ENCODE results near the gene RALGAPA1. TPM values are rescaled to one million over a fixed set of nuclear protein-coding genes. Genes with fewer than 3 reads are reported as not detected.
"Not testable (repeated sequence)": the region's sequence is repeated elsewhere in the genome, so short reads cannot be mapped to it uniquely, and the experiment has no call there.

Gene RALGAPA1
- total RNA-seq, 1 experiment from 2014 or later: 138 TPM

GRCh38 chr14:35637269-35637668 is 171.8 kb downstream of the RALGAPA1 start:
- Histone ChIP-seq H3K9me3 (ENCODE audit: low read length) (peaks cover 12% of the 10 kb centered on the region; the same call in 1 of the 2 replicates), H3K9ac (ENCODE audit: low read length) (no peak overlapping the region), H3K27ac (ENCODE audit: low read length) (no peak overlapping the region), H3K79me2 (ENCODE audit: low read length) (peaks cover 15% of the 10 kb centered on the region; the same call in 1 of the 2 replicates), H3K4me3 (ENCODE audit: low read length) (no peak overlapping the region), H3K9me2 (replicated peaks; ENCODE audit: insufficient read depth, low read length) (no peaks in the 10 kb centered on the region), H4K20me1 (ENCODE audit: insufficient read depth, low read depth, low read length) (no peaks in the 10 kb centered on the region), H3K27me3 (ENCODE audit: low read length) (no peaks in the 10 kb centered on the region), H3K4me2 (ENCODE audit: low read depth, low read length, poor library complexity, severe bottlenecking) (no peak overlapping the region), H3K4me1 (ENCODE audit: low read length) (peaks cover 32% of the 10 kb centered on the region), H2AFZ (ENCODE audit: low read length) (no peak overlapping the region), H3K36me3 (ENCODE audit: insufficient read depth, low read length) (peaks cover 52% of the 10 kb centered on the region)
- no peak for DNase-seq

GRCh38 chr14:35632676-35633075 is 176.4 kb downstream of the RALGAPA1 start:
- no peaks in the 10 kb centered on the region for H3K27me3 ChIP-seq (ENCODE audit: low read length)
- H3K9me3 ChIP-seq (ENCODE audit: low read length): peaks cover 10% of the 10 kb centered on the region; the same call in 1 of the 2 replicates
- peak; percentile 81 for DNase-seq
- peak overlapping the region; percentile 94 for H3K4me2 ChIP-seq (ENCODE audit: low read depth, low read length, poor library complexity, severe bottlenecking)
- no peak overlapping the region for H2AFZ ChIP-seq (ENCODE audit: low read length)
- H3K79me2 ChIP-seq (ENCODE audit: low read length): peaks cover 17% of the 10 kb centered on the region
- peaks cover 26% of the 10 kb centered on the region for H3K36me3 ChIP-seq (ENCODE audit: insufficient read depth, low read length)
- peak overlapping the region; percentile 64 for H3K4me3 ChIP-seq (ENCODE audit: low read length)
- H3K9ac ChIP-seq (ENCODE audit: low read length): peak overlapping the region; percentile 36
- H3K4me1 ChIP-seq (ENCODE audit: low read length): peaks cover 47% of the 10 kb centered on the region
- no peaks in the 10 kb centered on the region for H4K20me1 ChIP-seq (ENCODE audit: insufficient read depth, low read depth, low read length)
- no peaks in the 10 kb centered on the region for H3K9me2 ChIP-seq (replicated peaks; ENCODE audit: insufficient read depth, low read length)
- peak overlapping the region; percentile 96 for H3K27ac ChIP-seq (ENCODE audit: low read length)

GRCh38 chr14:35632271-35632670 is 176.8 kb downstream of the RALGAPA1 start:
- Histone ChIP-seq H3K27ac (ENCODE audit: low read length) (peak overlapping the region; percentile 96), H3K36me3 (ENCODE audit: insufficient read depth, low read length) (peaks cover 22% of the 10 kb centered on the region), H3K4me2 (ENCODE audit: low read depth, low read length, poor library complexity, severe bottlenecking) (peak overlapping the region; percentile 94), H3K9me3 (ENCODE audit: low read length) (peaks cover 7% of the 10 kb centered on the region; the same call in 1 of the 2 replicates), H2AFZ (ENCODE audit: low read length) (no peak overlapping the region), H4K20me1 (ENCODE audit: insufficient read depth, low read depth, low read length) (no peaks in the 10 kb centered on the region), H3K79me2 (ENCODE audit: low read length) (peaks cover 17% of the 10 kb centered on the region), H3K4me3 (ENCODE audit: low read length) (peak overlapping the region; percentile 64), H3K9me2 (replicated peaks; ENCODE audit: insufficient read depth, low read length) (no peaks in the 10 kb centered on the region), H3K9ac (ENCODE audit: low read length) (peak overlapping the region; percentile 54), H3K4me1 (ENCODE audit: low read length) (peaks cover 47% of the 10 kb centered on the region), H3K27me3 (ENCODE audit: low read length) (no peaks in the 10 kb centered on the region)
- peak; percentile 96 for DNase-seq

GRCh38 chr14:35631071-35631805 is 177.9 kb downstream of the RALGAPA1 start:
- Histone ChIP-seq H3K4me3 (ENCODE audit: low read length) (peak overlapping the region; percentile 64), H3K27me3 (ENCODE audit: low read length) (no peaks in the 10 kb centered on the region), H4K20me1 (ENCODE audit: insufficient read depth, low read depth, low read length) (no peaks in the 10 kb centered on the region), H3K9me3 (ENCODE audit: low read length) (no peaks in the 10 kb centered on the region), H3K4me1 (ENCODE audit: low read length) (peaks cover 53% of the 10 kb centered on the region), H3K36me3 (ENCODE audit: insufficient read depth, low read length) (peaks cover 12% of the 10 kb centered on the region), H3K9ac (ENCODE audit: low read length) (peak overlapping the region; percentile 54), H2AFZ (ENCODE audit: low read length) (no peak overlapping the region), H3K9me2 (replicated peaks; ENCODE audit: insufficient read depth, low read length) (no peaks in the 10 kb centered on the region), H3K27ac (ENCODE audit: low read length) (peak overlapping the region; percentile 96), H3K79me2 (ENCODE audit: low read length) (peaks cover 15% of the 10 kb centered on the region), H3K4me2 (ENCODE audit: low read depth, low read length, poor library complexity, severe bottlenecking) (peak overlapping the region; percentile 94)
- peak; percentile 81 for DNase-seq

GRCh38 chr14:35628989-35629388 is 180.1 kb downstream of the RALGAPA1 start:
- Histone ChIP-seq H3K9me2 (replicated peaks; ENCODE audit: insufficient read depth, low read length) (no peaks in the 10 kb centered on the region), H3K27me3 (ENCODE audit: low read length) (no peaks in the 10 kb centered on the region), H3K36me3 (ENCODE audit: insufficient read depth, low read length) (0 out of 2 replicates have a peak, but pooled peaks cover 4% of the 10 kb centered on the region), H4K20me1 (ENCODE audit: insufficient read depth, low read depth, low read length) (no peaks in the 10 kb centered on the region), H3K27ac (ENCODE audit: low read length) (no peak overlapping the region), H3K9ac (ENCODE audit: low read length) (no peak overlapping the region), H2AFZ (ENCODE audit: low read length) (no peak overlapping the region), H3K4me3 (ENCODE audit: low read length) (no peak overlapping the region), H3K9me3 (ENCODE audit: low read length) (no peaks in the 10 kb centered on the region), H3K4me2 (ENCODE audit: low read depth, low read length, poor library complexity, severe bottlenecking) (no peak overlapping the region), H3K79me2 (ENCODE audit: low read length) (peaks cover 19% of the 10 kb centered on the region), H3K4me1 (ENCODE audit: low read length) (peaks cover 67% of the 10 kb centered on the region)
- no peak for DNase-seq

GRCh38 chr14:35626947-35627346 is 182.1 kb downstream of the RALGAPA1 start:
- not testable (repeated sequence) for H3K4me2 ChIP-seq (ENCODE audit: low read depth, low read length, poor library complexity, severe bottlenecking); H3K9ac ChIP-seq (ENCODE audit: low read length); H3K27me3 ChIP-seq (ENCODE audit: low read length); DNase-seq; H3K9me2 ChIP-seq (replicated peaks; ENCODE audit: insufficient read depth, low read length); H3K36me3 ChIP-seq (ENCODE audit: insufficient read depth, low read length); H4K20me1 ChIP-seq (ENCODE audit: insufficient read depth, low read depth, low read length); H3K4me3 ChIP-seq (ENCODE audit: low read length); H3K9me3 ChIP-seq (ENCODE audit: low read length); H2AFZ ChIP-seq (ENCODE audit: low read length)
- Histone ChIP-seq H3K79me2 (ENCODE audit: low read length) (peaks cover 19% of the 10 kb centered on the region), H3K4me1 (ENCODE audit: low read length) (peaks cover 46% of the 10 kb centered on the region), H3K27ac (ENCODE audit: low read length) (peak overlapping the region; percentile 51; the same call in 1 of the 2 replicates)

GRCh38 chr14:35621996-35622395 is 187.1 kb downstream of the RALGAPA1 start:
- DNase-seq; H2AFZ ChIP-seq (ENCODE audit: low read length); H3K4me2 ChIP-seq (ENCODE audit: low read depth, low read length, poor library complexity, severe bottlenecking); H3K9ac ChIP-seq (ENCODE audit: low read length); H3K36me3 ChIP-seq (ENCODE audit: insufficient read depth, low read length); H3K9me2 ChIP-seq (replicated peaks; ENCODE audit: insufficient read depth, low read length); H3K9me3 ChIP-seq (ENCODE audit: low read length); H3K4me3 ChIP-seq (ENCODE audit: low read length); H3K27me3 ChIP-seq (ENCODE audit: low read length); H3K27ac ChIP-seq (ENCODE audit: low read length); H4K20me1 ChIP-seq (ENCODE audit: insufficient read depth, low read depth, low read length): not testable (repeated sequence)
- peaks cover 39% of the 10 kb centered on the region for H3K4me1 ChIP-seq (ENCODE audit: low read length)
- H3K79me2 ChIP-seq (ENCODE audit: low read length): peaks cover 15% of the 10 kb centered on the region

- H3K9ac ChIP-seq (ENCODE audit: low read length); H3K27ac ChIP-seq (ENCODE audit: low read length); H4K20me1 ChIP-seq (ENCODE audit: insufficient read depth, low read depth, low read length); H3K27me3 ChIP-seq (ENCODE audit: low read length); H3K4me3 ChIP-seq (ENCODE audit: low read length); H3K9me3 ChIP-seq (ENCODE audit: low read length); H3K36me3 ChIP-seq (ENCODE audit: insufficient read depth, low read length); H2AFZ ChIP-seq (ENCODE audit: low read length); DNase-seq; H3K9me2 ChIP-seq (replicated peaks; ENCODE audit: insufficient read depth, low read length); H3K4me2 ChIP-seq (ENCODE audit: low read depth, low read length, poor library complexity, severe bottlenecking): not testable (repeated sequence)
- H3K4me1 ChIP-seq (ENCODE audit: low read length): peaks cover 26% of the 10 kb centered on the region
- peaks cover 16% of the 10 kb centered on the region for H3K79me2 ChIP-seq (ENCODE audit: low read length)
Observed at GRCh38 chr14:35619998-35620397, 189.1 kb downstream of the RALGAPA1 start.
